ENCODE results near the gene CREB3. TPM values are rescaled to one million over a fixed set of nuclear protein-coding genes. Genes with fewer than 3 reads are reported as not detected.

Gene CREB3
- total RNA-seq, 1 experiment from 2014 or later: 68.4 TPM

DNA sequence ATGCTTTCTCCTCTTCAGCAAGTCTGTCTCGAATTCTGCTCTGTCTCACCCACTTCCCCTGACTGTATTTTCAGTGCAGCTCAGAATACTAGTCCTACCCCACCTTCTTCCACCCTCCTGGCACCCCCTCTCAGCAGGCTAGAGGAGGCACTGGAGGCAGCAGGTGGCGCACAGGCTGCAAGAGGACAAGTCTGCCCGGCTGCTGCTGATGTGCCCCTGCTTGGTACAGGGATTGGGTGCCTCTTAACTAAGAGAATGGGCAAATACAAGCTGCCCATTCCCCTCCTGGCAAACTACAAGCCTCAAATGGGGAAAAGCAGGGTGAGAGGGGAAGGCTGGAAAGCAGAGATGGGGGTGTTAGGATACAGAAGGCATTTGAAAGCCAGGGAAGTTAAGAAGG is 5.5 kb upstream of the CREB3 start:
- peak; percentile 33 for DNase-seq (ENCODE audit: low read depth)

DNA sequence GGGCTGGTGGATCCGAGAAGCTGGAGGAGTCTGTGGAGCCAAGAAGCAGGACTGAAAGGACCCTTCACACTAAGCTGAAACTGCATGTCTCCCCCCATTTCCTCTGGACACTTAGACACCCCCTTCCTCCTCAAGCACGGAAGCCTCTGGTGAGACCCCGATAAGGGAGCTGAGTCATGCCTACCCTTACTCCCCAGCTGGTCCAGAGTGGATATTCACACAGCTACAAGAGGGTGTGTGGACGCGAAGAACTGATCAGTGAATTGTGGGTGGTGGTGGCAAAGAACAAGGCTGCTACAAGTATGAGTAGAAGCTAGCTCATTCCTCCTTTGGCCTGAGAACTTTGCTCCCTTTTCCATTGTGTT is 4.8 kb upstream of the CREB3 start:
- no peak for DNase-seq (ENCODE audit: low read depth)

DNA sequence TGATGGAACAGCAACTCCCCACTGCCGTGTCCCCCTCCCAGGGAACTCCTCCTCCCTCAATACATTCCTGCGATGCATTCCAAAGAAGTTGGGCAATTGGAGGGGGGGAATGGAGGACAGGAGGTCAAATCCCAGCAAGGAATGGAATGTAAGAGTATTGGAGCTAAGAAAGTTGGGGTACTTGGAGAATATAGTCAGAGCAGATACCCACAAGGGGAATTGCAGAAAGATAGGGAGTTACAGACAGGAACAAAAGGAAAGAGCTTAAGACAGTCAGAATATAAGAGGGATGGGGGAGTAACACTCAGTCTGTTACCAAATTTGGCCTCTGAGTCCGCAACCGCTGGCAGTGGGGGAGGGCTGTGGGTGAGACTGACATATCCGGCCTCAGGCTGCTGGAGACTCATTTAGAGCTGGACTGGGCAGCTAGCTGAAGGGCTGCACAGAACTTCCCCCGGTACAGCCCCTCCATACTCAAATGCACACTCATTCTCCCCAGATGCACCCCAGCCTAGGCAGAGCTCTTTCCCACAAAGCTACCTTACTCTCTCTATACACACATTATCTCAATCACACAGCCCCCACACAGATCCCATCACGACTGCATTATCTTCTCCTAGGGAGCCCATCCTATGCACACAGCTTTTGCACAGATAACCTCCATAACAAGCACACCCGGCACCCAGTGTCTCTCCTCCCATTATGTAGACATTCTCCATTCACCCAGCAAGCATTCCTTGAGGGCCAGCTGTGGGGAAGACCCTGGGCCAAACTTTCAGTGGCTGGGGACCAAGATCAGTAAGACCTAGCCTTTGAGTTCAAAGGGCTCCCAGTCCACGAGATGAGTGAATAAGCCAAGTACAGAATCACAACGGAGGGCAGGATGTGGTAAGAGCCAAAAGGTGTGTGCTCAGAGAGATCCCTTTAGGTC is 4.2 kb upstream of the CREB3 start:
- DNase-seq (ENCODE audit: low read depth): peak; percentile 91

DNA sequence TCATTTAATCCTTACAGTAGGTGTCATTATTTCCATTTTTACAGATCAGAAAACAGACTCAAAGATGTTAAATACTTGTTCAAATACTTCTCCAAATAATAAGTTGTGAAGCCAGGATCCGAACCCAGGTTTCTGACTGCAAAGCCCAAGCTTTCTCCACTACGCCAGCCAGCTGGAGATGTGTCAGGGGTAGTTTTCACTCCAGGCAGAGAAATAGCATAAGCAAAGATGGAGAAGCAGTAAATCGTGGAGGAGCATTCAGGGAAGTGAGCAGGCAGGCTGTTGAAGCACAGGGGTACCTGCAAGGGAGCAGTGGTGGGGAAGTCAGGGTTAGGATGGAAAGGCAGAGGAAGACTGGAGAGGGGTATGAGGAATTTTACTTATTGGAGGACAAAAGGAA is 3.4 kb upstream of the CREB3 start:
- no peak for DNase-seq (ENCODE audit: low read depth)

DNA sequence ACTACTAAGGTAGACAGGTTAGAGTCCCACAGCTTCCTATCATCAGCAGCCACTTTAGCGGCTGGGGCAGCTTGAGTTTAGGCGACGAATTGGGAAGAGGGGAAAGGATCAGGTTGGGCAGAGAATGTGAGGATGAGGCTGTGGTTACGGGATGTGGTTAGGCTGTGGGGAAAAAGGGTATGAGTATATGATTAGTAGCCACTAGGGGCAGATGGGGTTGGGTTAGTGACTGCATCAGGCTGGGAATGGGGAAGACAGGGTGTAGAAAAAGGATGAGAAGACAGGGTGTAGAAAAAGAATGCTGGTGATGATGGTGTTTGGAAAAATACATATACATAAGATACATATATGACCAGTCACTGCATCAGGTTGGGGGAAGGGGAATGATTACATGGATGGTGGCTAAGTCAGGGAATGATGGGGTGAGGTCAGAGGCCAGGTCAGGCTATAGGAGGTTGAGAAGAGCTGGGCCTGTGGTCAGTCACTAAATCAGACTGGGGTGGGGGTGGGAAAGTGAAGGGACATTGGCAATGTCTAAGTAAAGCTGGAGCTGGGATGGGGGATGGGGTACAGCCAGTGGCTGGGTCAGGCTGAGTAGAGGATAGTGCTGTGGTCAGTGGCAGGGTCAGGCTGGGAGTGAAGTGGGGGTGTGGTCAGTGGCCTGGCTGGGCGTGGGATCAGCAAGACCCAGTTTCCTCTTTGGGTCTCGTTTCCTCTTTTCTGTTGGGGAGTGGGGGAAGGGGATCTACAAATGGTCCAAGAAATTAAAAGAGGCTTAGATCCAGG is 2.6 kb upstream of the CREB3 start:
- DNase-seq (ENCODE audit: low read depth): peak; percentile 89

DNA sequence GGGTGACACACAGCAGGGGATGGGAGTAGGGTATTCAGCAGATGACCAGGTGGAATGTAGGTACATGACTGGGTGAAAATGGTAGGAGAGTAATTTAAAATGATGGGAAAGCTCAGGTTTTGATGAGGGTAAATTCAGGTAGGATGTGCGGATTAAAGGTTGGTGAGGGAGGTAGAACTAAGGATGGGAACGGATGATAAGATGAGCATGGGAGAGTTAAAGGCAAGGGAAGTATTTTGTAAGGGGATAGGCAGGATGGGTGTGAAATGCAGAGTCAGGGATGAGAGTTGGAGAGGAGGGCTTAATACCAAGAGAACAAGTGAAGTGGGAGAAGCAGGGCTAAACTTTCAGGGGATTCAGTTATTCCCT is 2.0 kb upstream of the CREB3 start:
- DNase-seq (ENCODE audit: low read depth): no peak

DNA sequence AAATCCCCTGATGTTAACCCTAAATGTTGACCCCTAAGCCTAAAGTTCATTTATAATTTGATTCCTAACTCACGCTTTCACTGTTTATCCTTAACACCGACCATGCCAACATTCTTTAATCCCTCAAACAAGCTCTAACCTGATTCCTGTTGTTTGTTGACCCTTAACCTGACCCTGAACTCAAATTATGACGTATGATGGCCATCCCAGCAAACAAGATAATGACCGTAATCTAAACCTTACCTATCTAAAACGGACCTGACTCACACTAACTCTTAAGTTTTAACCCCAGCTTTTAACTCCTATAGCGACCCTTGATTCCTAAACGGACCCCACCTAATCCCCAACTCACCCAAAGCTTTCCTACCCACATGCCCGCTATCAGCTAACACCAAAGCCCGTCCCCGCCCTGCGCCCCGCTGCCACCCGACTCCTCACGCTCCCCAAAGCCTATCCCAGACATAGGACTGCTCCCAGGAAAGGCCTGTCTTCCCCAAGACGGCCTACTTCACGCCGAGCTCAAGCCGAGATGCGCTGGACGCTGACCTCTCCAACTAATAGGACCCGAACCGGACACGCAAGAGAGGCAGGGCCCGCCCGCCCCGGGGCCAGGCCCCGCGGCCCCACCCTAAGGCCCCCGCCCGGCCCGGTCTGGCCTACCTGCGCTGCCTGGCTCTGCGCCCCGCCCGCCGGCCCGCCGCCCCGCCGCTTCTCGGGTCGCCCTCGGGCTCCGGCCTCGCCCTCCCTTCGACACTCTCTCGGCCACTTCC is 866 bp upstream of the CREB3 start:
- DNase-seq (ENCODE audit: low read depth): no peak

DNA sequence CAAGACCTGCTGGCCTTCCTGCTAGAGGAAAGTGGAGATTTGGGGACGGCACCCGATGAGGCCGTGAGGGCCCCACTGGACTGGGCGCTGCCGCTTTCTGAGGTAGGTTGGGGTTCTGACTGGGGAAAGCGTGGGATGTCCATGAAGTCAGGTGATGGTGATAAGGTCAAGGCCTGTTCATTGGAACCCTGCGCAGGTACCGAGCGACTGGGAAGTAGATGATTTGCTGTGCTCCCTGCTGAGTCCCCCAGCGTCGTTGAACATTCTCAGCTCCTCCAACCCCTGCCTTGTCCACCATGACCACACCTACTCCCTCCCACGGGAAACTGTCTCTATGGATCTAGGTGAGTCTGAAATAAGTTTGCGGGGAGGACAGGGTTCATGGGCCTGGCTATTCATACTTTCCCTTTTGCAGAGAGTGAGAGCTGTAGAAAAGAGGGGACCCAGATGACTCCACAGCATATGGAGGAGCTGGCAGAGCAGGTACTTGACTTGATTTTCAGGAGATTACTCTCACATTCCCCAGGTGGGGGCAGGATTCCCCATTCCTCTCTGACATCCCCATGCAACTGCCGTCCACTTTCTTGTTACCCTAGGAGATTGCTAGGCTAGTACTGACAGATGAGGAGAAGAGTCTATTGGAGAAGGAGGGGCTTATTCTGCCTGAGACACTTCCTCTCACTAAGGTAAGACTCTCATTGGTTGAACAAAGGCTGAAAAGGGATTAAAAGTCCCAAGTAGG is 505 bp downstream of the CREB3 start:
- DNase-seq (ENCODE audit: low read depth): peak; percentile 53

DNA sequence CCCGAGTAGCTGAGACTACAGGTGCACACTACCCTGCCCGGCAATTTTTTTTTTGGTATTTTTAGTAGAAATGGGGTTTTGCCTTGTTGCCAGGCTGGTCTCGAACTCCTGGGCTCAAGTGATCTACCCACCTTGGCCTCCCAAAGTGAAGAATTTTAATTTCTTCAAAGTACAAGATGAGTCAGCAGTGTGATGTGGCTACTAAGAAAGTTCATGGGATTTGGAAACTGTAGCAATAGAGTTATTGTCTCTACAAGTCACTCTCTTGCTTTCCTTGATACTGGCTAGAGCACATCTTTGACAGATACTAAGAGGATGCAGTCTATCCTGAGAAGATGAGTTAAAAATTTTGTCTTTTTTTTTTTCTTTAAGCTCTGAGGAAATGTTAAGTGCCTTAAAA is 1.6 kb downstream of the CREB3 start:
- no peak for DNase-seq (ENCODE audit: low read depth)

DNA sequence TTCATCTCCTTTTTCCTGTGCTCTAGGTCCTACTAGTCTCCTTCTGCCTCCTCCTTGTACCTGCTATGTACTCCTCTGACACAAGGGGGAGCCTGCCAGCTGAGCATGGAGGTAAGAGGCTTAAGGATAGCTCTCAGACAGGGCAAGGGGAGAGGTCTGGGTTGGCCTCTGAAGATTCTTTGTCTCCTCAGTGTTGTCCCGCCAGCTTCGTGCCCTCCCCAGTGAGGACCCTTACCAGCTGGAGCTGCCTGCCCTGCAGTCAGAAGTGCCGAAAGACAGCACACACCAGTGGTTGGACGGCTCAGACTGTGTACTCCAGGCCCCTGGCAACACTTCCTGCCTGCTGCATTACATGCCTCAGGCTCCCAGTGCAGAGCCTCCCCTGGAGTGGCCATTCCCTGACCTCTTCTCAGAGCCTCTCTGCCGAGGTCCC is 3.8 kb downstream of the CREB3 start:
- DNase-seq (ENCODE audit: low read depth): peak; percentile 68

DNA sequence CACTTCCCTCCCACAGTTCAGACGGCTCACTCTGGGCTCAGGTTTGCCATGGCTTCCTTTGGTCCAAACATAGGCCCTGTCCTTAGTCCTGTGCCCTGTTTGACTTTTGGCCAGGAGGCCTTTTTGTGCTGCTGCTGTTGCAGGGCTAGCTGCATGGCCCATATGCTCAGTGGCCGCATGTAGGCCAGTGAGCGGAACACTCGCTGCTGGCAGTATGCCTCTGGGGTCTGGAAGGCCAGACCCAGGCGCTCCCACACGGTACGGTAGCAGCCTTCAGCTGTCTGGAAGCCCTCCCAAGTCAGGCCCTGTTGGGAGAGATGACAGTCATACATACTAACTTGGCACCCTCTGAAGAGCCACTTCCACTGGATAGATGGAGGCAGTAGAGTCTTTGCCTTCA is 4.7 kb downstream of the CREB3 start:
- DNase-seq (ENCODE audit: low read depth): no peak

DNA sequence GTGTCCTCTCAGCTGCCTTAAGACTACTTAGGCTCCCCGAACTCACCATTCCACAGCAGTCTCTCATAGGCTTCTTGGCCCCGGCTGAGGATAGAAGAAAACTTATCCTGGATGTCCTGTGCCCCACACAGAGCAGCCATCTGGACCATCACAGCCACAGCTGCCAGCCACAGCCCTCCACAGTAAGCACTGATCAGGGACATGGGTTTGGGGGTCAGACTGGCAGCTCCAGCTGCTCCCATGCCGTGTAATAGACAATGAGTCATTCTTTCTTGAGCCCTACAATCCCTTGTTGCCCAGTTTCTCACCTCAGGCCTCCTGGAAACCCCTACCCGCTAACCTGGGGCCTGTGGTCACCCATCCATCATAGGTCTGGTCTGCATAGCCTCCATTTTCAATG is 5.7 kb downstream of the CREB3 start:
- no peak for DNase-seq (ENCODE audit: low read depth)

DNA sequence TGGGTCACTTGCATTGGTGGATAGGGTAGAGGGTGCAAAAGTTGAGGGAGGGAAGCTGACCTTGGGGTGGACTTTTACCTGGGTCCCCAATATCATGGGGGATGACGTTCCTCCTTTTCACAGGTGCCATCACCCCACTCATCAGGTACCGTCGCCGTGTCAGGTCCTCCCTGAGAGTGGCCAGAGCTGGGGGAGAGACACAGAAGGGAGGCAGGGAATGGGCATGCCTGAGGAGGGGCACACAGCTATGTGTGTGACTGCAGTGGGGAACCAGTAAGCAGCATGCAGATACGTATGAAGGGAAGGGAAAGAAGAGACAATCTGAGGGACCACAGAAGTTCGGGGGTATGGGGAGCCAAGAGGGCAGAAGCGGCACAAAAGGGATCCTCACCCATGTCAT is 6.5 kb downstream of the CREB3 start:
- no peak for DNase-seq (ENCODE audit: low read depth)

DNA sequence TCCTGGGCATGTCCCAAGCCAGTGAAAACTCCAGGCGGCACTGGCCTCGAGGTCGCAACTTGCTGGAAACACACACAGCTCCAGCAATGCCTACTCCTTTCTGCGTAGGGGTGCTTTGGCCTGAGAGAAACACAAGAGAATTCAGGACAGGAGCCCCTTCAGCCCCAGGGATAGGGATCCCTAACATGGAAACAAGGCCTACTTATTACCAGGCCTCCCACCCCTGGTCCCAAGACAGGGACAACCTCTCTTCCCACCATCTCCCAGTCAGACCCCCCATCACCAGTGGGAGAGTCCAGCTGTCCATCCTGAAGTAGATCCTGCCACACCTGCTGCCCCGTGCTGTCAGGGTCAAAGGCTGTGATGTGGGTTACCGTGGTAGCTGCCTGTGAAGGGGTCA is 7.8 kb downstream of the CREB3 start:
- no peak for DNase-seq (ENCODE audit: low read depth)

DNA sequence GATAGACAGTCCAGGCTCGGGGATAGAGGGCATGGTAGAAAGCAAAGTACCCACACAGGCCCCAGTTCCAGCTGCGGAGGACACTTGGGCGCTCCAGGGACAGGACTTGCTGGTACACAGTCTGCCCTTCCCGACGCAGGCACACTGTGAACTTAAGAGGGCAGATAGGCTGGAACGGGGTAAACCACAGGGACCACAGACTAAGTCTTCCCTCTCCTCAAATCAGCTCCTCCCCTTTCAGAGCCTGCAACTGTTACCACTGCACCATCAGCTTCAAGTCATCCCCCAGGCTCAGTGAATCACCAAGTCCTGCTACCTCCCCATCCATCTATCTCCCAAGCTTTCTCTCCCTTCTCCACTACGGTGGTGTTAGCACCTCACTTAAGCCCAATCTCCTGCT is 9.3 kb downstream of the CREB3 start:
- DNase-seq (ENCODE audit: low read depth): no peak

DNA sequence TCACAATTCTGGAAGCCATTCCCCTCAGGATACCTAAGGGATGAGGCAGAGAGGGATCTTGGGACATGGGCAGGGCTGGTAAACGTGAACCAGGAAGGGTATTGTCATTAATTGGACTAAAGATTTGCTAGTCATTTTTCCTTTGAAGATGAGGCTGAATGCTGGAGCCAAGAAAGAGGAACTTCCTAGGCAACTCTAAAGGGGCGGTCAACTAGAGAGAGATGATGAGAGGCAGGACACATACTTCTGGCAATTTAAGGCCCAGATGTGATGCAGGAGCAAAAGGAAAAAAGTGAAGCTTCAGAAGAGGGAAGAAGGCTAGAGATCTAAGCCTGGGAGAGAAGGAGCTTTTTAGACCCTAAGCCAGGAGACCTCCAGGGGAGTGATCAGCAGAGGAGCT is 11.0 kb downstream of the CREB3 start:
- DNase-seq (ENCODE audit: low read depth): no peak

DNA sequence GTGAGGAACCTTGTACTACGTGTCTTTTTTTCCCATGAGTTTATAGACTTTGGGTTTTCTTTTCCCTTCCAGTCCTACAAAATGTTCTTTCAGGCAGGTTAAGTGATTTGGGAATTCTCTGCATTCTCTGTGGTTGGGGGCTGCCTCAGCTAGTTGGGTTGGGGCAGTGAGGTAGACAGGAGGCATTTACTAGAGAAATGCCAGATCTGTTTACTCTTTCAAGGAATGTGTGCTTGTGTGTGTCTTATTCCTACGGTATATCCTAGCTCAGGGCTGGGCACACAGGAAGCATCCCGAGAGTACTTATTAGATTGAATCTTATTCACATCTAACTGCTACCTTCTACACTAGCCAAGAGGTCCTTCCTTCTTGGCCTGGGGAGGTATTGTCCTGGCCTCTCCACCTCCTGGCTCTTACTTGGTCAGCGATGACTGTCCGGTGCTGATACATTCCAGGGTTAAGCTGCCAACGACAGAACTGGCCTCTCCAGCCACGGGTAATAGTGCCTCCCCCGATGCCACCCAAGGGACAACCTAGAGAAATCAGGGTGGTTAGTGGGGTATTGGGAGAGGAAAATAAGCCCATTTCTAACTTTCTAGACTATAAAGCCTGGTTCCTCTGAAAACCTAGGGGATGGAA is 11.5 kb downstream of the CREB3 start:
- no peak for DNase-seq (ENCODE audit: low read depth)

DNA sequence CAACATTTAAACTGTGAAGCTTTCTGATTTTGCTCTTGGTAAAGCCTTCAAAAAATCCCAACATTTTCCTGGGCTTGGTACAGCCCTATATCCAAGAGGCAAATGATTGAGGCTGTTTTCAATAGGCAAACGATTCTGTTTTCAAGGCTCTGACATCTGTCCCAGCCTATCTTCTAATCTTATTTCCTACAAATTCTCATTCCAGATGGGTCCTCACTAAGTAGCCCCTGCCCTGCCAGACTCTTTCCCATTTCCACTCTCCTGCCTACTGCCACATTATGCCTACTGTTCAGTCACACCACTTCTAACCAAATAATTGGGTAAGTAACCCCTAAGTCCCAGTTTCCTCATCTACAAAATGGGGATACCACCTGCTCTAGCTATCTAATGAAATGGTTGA is 13.1 kb downstream of the CREB3 start:
- DNase-seq (ENCODE audit: low read depth): no peak

DNA sequence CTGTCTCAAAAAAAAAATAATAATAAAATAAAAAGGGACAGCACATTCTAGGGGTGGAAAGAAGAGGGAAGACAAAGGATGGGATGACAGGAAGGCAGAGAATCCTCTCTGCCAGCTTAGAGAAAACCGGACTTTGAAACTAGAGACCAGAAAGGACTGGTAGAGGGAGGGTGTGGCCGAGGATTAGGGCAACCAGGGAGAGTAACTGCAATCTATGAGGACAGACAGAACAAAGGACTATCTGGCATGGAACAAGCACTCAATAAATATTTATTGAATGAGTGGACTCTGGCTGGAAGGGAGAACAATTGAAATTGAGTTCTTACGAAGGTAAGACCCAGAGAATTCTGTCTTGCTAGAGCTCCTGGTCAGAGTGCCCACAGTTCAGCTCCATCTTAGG is 14.1 kb downstream of the CREB3 start:
- no peak for DNase-seq (ENCODE audit: low read depth)

DNA sequence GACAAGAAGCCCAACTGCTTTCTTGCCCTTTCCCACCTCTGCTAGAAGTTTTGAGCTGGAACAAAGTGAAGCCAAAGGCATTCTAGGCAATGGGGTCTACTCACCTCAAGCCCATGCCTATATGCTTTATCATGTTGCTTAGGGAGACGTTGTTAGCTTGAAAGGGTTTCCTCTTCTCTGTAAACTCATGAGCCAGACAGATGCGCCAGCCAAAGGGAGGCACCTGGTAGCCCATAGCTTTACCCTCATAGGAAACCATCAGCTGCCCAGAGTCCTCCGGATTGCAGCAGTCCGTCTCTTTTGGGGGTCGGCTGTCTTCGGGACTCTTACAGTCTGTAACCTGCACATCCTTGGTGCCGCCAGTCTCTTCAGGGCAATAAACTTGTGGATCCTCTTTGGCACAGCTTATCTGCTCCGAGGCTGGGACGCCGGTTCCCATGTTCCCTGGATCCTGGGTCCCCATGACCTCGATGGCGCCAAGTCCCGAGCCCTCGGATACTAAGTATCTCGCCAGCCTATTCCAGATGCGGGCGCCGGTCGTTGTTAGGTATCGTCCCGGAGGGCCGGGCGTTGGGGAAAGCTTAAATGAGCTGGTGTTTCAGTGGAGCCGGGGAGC is 15.9 kb downstream of the CREB3 start:
- no peak for DNase-seq (ENCODE audit: low read depth)
